Stimulated activated CD8-positive, alpha-beta memory T cell treated with anti-CD3 and anti-CD28 coated beads, Interleukin-15, amount 100 ng/mL, for 48 hours (primary cell): Measurements from ENCODE around the gene CHST15.
"Not testable (repeated sequence)": the region's sequence is repeated elsewhere in the genome, so short reads cannot be mapped to it uniquely, and the experiment has no call there.

Experiments
- DNase-seq, 2 donors: peaks; one replicate each; pipeline ENCODE4 v3.0.0-alpha.2; 2020; ENCODE audit warnings: low read depth in 2 of 2

Gene CHST15

GRCh38 chr10:124044143-124044862 is 49.1 kb downstream of the CHST15 start:
- no peak for DNase-seq

- DNase-seq: no peak
Measured at GRCh38 chr10:124043310-124044142, 49.9 kb downstream of the CHST15 start.

- DNase-seq: no peak
Measured at GRCh38 chr10:124042656-124043309, 50.6 kb downstream of the CHST15 start.

GRCh38 chr10:124041675-124042445 is 51.5 kb downstream of the CHST15 start:
- no peak for DNase-seq

GRCh38 chr10:124040451-124041188 is 52.8 kb downstream of the CHST15 start:
- no peak for DNase-seq

- DNase-seq: no peak
Measured at GRCh38 chr10:124039483-124040013, 53.9 kb downstream of the CHST15 start.

- no peak for DNase-seq
Measured at GRCh38 chr10:124037784-124038183, 55.6 kb downstream of the CHST15 start.

- no peak for DNase-seq
Measured at GRCh38 chr10:124037286-124037685, 56.1 kb downstream of the CHST15 start.

- no peak for DNase-seq
Measured at GRCh38 chr10:124036746-124037145, 56.7 kb downstream of the CHST15 start.

GRCh38 chr10:124035928-124036558 is 57.4 kb downstream of the CHST15 start:
- DNase-seq: peak; percentile 15 to 33

- no peak for DNase-seq
Measured at GRCh38 chr10:124035306-124035927, 58.0 kb downstream of the CHST15 start.

- DNase-seq: not testable (repeated sequence)
Measured at GRCh38 chr10:124034576-124035305, 58.7 kb downstream of the CHST15 start.

- DNase-seq: no peak
Measured at GRCh38 chr10:124033887-124034218, 59.5 kb downstream of the CHST15 start.

- DNase-seq: no peak
Measured at GRCh38 chr10:124032971-124033886, 60.2 kb downstream of the CHST15 start.

- no peak for DNase-seq
Measured at GRCh38 chr10:124032087-124032935, 61.1 kb downstream of the CHST15 start.

GRCh38 chr10:124030492-124031110 is 62.8 kb downstream of the CHST15 start:
- no peak for DNase-seq

GRCh38 chr10:124030061-124030460 is 63.3 kb downstream of the CHST15 start:
- DNase-seq: no peak
